Measurements from ENCODE around the gene SLC4A4.
"Not testable (repeated sequence)": the region's sequence is repeated elsewhere in the genome, so short reads cannot be mapped to it uniquely, and the experiment has no call there.

The SLC4A4 gene

DNA sequence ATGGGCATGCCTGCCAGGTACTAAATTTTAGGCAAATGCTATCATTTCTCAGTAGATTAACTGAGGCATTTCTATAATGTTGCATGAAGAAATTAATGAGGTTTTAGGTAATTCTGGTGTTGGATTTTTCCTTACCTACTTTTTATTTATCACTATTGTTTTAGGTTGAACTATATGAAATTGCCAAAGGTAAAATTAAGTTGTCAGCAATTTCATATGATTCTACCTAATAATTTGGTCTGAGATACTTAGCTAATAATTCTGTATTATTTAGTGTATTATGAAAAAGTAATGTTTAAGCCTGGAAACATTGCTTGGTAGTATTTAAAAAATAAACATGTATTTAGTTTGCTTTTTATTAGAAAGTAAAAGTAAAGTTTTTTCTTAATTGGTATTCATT is 22.7 kb downstream of the SLC4A4 start:
- no peak for DNase-seq

DNA sequence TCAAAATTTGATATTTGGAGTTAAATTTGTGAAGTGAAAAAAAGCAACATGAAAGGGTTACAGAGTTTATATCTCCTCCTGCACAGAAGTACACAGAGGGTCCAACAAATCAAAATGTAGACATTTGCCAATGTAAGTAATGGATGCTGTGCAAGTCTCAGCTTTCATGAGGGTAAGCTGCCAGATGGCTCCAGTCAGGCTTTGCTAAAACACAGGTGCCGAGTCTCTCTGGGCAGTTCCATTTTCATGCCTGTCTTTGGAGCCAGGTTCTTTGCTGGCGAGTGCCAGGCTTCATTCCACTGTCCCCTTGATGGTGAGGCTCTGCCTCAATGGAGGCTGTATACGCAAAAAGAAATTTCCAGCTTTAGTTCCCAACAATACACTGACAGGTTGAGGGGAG is 27.9 kb downstream of the SLC4A4 start:
- no peak for DNase-seq

DNA sequence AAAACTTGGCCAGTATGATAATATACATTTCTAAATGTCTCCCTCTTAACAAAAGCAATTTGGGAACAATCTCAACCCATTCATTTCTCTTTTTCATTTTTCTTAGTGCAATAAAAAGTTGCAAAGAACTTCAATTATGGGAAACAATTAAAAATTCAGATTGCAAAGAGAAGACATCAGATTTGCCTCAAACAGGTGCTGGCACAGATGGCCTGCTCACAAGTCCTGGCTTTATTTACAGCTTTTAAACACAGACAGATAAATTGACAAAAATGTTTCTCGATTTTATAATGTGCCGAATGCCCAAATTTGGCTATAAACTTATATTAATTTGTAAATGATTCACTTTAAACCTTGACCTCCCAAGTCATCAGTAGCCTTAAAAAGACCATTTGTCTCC is 28.7 kb downstream of the SLC4A4 start:
- no peak for DNase-seq

DNA sequence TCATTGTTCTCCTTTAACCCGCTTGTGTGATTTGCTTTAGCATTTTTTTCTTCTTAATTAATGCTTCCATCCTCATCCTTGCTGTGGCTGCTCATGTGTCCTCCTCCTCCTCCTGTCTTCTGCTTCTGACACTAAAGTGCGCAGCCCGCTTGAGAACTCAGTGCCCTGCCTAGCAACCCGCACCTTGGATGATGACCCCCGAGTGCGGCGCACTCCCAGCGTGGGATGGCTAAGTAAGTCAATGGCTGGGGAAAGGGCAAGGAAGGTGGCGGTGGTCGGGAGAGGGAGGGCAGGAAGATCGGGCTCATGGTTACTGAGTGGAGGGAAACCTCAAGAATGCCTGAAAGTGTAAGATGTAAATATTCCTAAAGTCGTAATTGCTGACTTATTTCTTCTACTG is 30.1 kb downstream of the SLC4A4 start:
- DNase-seq = no peak

DNA sequence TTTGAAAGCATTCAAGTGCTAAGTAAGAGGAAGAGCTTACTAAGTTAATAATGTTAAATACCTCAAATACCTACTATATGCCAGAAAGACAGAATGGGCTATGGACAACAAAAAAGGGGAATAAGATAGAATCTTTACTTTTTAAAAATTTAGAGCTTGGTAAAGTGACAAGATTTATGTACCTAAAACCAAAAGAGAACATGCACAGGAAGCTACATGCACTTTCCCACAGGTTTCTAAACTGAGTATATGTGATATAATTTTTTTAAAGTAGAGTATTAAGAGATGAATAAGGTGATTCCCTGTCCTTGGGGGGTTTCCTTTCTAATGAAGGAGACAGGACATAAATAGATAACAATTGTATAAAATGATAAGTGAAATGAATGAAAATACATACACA is 30.7 kb downstream of the SLC4A4 start:
- no peak for DNase-seq

DNA sequence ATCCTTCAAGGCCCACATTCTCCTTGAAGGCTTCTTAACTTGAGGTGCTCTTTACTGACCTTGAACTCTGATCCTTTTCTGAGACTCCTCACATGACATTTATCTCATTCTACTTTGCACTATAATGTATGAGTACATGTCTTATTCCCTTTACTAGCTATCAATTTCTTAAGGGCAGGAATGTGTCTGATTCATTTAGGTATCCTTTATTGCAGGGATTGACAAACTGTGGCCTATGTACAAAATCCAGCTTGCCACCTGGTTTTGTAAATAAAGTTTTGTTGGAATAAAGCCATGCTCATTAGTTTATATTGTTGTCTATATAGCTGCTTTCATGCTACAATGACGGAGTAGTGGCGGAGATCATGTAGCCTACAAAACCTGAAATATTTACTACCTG is 36.7 kb downstream of the SLC4A4 start:
- DNase-seq = no peak

DNA sequence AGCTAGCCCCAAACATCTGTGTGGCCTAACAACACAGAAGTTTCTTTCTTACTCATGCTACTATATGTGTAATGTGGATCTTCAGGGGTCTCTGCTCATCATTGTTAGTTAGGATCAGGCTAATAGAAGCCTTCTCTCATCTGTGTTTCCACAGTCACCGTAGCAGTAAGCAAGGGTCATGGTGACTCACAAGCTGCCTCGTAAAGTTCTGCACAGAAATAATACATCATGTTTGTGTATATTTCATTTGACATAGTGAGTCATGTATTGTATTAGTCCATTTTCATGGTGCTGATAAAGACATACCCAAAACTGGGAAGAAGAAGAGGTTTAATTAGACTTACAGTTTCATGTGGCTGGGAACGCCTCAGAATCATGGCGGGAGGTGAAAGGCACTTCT is 38.7 kb downstream of the SLC4A4 start:
- no peak for DNase-seq

DNA sequence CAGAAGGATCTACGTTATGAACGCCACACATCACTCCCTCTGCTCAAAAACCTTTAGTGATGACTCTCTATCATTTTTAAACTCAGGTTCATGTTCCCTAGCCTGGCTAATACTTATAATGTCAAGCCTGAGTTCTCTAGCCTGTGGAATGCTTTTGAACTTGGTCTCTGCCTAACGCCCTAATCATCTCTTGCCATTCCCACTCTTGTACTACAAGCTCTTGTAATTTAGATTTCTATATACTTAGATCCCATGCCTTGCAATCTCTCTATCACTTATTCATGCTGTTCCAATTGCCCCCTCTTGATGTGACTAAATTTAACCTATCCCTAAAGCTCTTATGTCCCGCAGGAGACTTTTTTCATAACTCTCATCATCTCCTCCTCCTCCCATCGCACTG is 40.3 kb downstream of the SLC4A4 start:
- DNase-seq = no peak

DNA sequence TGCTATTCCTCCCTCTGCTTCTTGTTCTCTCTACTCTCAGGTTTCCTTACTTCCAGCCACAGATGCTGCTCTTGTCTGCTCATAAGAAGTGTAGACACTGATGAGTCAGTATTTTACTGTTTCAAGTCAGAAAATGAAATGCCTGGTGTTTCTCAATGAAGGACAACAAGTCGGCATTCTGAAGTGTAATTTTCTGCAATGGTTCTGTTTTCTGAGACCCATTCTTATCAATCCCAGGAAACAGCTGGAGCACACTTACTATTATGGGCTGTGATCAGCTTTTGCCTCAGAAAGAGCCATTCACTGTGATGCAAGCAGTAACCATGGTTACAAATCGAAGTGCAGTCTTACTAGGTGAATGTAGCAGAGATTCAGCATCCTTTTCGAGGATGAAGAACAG is 42.0 kb downstream of the SLC4A4 start:
- DNase-seq = no peak

DNA sequence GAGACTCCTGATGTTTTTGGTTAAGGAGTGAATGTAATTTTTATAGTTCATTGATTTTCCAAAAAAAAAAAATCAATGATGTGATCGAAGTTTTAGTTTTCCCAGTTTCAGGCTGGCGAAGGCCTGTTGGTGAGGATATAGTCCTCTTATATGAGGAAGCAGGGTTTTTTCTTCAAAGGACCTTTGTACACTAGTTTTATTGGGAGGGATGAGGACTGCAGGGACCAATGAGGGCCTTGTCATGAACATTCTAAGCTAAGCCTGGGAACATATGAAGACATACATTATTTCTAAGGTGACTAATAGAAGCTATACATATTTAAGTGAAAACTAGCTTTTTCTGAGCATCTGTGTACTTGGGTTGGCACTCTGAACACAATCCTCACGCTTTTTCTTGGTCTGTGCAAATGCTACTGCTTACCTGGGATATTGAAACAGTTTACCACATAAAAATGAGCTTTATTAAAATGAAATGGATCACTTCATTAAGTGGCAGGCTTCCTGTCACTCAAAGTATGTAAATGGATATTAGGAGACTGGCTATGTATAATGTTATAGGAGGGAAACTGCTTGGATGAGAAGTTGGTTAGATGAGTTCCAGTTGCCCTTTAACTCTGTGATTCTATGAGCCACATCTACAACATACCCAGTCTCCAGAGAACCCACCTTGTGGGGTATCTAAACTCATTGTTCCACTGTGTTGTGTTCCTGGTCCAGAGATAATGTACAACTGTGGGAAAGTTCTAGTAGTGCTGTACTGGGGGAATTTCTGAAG is 43.5 kb downstream of the SLC4A4 start:
- no peak for DNase-seq

DNA sequence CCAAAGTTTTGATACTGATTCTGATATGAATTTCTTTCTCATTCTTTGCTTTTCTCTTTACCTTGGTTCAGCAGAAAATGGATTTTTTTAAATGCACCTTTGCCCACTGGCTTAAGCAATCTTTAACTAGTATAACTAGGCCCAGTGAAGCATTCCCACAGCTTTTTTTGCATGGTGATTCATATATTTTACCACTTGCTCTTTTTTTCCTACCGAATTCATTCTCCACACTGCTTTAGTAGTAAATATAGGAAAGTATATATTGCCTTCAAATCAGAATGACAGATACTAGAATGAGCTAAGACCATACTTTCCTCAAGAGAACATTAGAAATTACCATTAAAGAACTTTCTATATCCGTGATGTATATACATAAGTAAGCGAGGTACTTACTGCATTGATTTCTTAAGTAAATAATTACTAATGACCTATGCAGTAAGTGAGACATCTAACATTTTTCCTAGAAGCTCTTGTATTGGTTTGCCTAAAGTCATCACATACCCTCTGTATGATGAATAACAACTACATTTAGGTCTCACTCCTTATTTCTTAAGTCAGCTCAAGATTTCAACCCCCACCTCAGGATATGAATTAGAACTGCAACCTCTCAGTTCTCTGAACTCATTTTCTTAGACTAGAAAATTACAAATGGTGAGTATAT is 44.2 kb downstream of the SLC4A4 start:
- no peak for DNase-seq

DNA sequence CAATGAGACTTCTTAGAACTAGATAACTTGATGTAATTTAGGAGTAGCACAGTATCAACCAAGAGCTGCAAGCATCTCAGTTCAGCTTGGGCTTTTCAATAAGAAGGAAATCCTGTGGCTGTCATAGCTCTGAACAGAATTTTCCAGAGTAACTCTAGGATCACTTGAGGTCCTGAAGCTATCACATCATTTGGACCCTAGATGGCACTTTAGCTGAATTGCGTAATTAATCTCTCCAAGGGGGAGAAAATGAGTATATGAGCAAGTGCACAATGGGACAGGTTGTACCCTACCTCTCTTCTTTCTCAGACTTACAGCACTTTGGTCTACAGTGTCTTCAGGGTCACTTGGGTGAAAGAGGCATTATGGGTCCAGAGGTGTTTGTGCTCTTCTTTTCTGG is 45.2 kb downstream of the SLC4A4 start:
- no peak for DNase-seq

DNA sequence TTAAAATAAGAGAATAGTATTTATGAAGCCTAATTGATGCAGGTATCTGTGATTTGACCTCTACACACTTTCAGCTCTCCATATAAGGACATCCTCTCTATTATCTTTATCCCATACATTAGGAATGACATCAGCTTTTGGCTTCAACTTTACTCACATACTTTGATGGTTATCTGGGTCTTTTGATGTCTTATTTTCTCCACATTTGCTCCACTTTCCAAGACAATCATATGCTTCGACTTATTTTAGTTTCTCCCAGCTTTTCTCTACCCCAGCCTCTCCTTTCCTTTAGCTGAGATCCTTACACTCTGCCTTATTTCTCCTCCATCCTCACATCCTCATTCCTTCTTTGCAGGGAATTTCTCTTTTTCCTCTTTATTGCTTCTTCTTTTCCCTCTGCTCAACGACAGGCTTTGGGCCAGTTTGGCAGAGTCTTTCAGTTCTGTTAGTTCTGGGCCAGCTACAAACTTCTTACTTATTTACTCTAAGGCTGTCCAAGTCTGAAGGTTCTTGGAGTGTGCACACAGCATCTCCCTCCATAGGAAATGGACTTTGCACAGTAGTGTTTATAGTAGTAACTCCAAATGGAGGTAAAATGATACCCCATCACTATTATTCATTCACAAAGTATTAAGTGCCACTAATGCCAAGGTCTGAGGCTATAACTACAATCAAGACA is 50.5 kb downstream of the SLC4A4 start:
- DNase-seq = no peak

DNA sequence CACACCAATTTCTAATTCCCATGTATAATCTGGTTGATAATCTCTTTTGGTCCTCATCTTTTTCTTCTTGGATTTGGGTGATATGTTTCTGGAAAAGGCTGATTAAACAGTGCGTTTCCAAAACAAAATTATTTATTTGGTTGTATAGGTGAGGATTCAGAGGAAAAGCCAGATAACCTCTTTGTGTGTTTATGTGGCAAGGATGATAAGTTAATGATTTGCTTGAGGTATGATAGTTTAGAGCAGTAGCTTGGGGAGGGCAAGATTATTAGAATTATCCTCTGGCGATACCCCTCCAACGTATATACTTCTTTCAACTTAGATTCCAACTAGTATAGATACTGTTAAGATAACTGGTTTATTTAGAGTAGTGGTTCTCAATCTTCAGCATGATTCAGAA is 53.3 kb downstream of the SLC4A4 start:
- DNase-seq = no peak

DNA sequence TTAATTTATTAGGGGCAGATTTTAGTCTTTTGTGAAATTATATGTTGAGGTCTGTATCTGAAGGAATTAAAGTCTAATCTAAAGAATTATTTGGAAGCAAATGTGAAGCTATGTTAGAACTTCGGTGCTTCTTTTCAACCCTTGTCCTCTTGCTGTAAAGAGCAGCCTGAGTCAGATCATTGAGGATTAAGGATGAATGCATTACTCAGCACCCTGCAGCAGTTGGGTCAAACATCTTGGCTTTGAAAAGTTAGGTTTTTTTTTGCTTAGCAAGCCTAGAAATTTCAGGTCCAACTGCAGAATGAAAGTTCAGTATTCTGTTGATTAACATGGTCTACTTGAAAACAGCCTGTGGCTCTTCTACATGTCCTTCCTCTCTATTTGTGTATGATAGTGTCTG is 57.6 kb downstream of the SLC4A4 start:
- DNase-seq = no peak

DNA sequence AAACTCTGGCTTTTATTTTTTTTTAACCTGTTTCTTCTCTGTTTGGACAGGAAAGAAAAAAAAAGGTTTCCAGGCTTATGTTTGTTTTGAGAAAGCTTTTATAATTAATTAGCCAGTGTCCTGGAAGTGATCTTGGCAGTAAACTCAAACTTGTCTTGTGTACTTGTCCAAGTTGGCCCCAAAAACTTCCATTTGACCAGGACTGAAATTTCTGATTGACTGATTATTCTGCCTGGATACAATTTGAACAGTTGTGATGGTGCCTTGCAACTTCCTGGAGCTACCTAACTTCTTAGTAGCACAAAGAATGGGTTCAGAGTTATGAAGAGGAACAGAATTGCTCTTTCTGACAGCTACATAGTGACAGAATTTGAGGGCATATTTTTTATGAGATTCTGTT is 62.0 kb downstream of the SLC4A4 start:
- DNase-seq = no peak

DNA sequence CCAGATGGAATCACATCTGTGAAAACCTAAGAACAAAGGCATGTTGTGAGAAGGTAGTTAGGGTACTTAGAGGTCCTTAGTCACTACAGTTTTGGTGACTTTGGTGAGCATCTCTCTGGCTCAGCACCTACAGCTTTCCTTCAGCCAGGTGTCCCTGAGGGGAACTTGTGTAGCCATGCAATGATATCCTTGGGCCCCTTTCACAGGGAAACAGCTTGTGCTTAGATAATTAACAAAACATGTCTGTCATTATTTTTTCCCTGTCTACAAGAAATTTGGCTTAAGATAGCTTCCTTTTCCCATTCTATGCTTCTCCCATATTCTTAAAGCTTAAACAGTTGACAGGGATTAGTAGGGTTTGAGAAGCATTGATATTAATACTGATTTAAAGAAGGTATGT is 63.8 kb downstream of the SLC4A4 start:
- DNase-seq = no peak

DNA sequence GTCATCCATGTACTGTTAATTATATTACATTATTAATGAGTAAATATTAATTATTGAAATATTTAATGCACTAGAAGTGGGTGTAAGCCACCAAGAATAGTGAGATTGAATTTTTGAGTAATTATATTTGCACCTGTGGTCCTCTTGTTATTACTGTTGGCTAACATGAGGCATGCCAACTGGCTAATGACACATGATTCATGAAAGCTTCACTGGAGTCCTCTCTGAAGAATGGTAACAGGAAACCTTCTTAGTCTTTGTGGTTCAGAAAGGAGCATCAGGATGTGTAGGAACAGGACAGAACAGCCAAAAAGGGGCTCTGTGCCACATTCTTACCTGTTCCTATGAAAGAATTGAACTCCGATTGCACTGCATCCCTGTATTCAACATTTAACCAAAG is 65.2 kb downstream of the SLC4A4 start:
- DNase-seq = no peak

DNA sequence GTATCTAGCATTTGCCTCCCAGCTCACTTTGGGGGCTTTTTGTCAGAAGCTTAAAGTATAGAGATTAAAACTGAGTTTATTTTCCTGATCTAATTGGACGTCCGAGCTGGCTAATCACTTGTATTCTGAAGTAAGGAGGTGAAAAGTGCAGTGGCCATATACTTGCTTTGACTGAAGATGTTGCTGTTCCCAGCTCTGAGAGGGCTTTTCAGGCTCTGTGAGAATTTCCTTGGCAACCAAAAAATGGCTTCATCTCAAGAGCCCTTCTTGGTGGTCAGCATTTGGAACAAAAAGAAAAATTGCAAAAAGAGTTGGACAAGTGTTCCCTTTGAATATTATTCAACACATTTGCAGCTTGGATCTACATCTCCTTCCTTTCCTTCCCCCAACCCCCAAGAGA is 67.0 kb downstream of the SLC4A4 start:
- DNase-seq = no peak

DNA sequence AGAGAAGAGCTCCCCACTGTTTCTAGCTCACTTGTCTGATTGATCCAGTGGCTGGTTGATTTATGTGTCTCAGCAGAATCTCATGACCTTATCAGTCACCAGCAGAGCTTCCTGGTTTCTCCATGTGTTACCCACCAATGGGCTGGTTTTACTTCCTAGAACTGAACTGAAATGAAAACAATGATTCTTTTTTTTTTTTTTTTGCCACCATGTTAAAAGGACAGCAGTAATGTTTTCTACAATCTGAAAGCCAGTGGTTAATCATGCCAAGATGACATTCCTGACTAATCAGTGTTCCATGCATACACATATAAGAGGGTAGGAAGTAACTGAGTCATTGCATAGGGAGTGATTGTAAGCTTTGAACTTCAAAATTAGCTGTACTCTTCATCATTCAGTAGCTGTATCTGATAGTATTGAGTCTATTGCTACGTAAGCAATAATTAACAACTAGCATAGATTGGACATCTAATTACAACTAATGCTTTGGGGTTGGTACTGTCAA is 67.7 kb downstream of the SLC4A4 start:
- DNase-seq = no peak

DNA sequence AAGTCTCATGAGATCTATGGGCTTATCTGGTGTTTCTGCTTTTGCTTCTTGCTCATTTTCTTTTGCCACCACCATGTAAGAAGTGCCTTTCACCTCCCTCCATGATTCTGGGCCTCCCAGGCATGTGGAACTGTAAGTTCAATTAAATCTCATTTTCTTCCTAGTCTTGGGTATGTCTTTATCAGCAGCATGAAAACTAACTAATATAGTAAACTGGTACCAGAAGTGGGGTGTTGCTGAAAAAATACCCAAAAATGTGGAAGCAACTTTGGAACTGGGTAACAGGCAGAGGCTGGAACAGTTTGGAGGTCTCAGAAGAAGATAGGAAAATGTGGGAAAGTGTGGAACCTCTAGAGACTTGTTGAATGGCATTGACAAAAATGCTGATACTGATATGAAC is 70.1 kb downstream of the SLC4A4 start:
- not testable (repeated sequence) for DNase-seq

DNA sequence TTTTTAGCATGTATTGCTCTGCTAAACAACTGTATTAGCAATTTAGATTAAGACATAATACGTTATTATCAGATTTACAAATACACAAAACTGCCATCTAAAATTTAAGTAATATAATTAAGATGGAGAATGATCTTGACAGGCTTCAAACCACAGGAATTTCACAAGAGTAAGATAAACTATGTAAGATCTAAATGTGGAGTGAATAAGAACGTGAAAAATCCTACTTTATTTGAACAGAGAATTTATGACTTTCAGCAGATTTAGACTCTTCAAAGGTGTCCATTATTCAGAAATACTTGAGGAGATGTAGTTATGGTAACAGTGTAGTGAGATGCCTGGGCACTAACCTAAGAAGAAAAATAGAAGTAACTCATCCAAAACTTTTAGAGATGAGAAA is 73.2 kb downstream of the SLC4A4 start:
- no peak for DNase-seq

DNA sequence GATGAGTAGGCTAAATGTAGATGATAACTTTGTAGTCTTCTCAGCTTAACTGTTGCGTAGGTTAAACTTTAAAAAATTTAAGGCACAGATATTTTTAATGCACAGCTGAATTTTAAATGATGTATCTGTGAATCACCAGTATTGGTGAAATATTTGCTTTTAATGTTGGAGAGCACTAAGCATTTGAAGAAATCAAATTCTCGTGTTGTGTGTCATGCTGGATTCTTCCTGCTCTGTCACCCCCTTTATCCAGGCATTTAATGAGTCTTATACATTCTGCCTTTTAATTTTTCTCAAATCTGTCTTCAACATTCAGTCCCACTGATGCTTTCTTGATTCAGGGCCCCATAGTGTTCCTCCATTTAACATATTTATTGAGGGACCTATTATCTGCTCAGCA is 76.7 kb downstream of the SLC4A4 start:
- DNase-seq = no peak

DNA sequence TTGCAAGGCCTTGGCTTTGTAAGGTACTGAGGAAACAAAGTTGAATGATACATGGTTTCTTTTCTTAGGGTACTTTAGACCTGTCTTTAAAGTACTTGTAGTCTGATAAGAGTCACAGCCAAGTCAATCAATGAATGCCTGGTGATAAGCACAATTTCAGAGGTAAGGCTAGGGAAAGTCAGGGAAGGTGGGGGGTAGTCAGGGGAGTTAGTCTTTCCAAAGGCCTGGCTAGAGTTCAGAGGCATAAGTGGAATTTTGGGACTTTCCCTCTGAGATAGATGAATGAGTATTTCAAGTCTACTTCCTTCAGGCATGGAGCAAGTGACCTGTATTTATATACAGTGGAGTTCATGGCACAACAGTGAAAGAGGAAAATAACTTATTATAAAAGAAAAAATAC is 78.3 kb downstream of the SLC4A4 start:
- no peak for DNase-seq

All from DMS153 (cell line).